NCI-H2196 (cell line): Measurements from ENCODE around the gene MYO7B.

Source experiments
- DNase-seq: peaks from one replicate; lab custom pipeline; 2025; ENCODE audit not compliant: unreplicated experiment; lab: John Stamatoyannopoulos, UW

MYO7B gene

DNA sequence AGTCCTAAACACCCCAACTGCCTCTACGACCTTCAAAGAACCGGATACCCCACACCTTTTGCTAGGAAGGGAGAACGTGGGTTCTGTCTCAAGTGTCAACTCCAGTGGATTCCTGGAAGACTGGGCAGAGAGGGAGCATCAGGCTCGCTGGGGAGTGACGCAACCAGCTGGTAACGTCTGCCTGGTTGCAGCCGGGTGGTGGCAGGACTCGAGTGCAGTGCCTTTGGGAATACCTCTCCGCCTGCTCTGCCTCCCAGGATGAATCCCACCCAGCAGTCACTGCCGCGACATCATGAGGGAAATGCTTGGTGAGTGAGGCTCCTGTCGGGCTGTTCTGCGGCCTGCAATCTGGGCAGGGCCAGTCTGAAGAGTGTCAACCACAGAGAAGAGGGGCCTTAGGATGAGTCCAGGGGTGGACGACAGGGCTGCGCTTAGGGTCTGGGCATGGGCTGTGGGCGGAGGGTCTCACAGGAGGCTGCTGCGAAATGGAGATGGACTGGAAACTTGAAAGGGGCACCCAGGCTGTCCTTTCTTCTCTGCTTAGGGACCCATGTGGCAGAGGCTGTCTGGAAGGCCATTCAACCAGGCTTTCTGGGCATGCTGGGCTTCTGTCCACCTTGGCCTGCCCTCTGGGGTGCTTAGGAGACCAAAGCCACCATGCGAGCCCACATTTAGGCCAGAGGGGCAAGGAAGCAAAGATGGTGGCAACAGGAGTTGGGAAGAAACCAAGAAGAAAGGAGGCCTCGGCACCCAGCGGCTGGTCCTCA is 123.3 kb downstream of the MYO7B start:
- no peak for DNase-seq

GRCh38 chr2:127659408-127660290 is 124.2 kb downstream of the MYO7B start:
- DNase-seq, result no peak

DNA sequence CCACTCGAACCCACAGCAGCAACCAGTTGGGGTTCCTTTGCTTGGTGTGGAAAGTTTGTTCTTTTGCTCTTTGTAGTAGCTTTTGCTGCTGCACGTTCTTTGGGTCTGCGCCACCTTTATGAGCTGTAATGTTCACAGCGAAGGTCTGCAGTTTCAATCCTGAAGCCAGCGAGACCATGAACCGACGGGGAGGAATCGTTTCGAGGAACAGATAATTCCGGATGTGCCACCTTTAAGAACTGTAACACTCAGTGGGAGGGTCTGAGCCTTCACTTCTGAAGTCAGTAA is 124.8 kb downstream of the MYO7B start:
- no peak for DNase-seq

DNA sequence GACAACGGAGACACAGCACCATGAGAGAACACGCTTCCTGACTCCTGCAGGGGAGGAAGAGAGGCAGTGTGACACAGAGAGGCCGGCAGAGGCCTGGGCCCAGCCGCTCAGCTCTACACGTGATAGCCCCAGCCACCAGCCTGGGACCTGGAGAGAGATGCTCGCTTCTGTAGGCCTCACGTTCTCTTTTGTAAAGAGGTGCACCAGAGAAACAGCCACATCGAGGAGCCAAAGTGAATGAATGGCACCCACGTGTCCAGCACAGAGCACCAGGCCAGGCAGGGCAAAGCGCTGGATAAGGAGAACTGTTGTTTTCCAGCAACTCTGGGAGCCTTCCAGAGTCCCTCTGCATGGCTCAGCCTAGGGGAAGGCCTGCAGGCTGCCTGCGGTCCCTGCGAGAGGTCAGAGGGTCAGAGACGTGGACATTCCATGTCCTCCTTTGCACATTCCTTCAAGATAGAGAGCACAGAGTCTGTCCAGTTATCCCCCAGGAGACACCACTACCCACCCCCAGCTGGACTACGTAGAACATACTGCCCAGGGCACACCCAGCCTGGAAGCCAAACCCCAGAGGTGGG is 125.7 kb downstream of the MYO7B start:
- DNase-seq, result no peak

DNA sequence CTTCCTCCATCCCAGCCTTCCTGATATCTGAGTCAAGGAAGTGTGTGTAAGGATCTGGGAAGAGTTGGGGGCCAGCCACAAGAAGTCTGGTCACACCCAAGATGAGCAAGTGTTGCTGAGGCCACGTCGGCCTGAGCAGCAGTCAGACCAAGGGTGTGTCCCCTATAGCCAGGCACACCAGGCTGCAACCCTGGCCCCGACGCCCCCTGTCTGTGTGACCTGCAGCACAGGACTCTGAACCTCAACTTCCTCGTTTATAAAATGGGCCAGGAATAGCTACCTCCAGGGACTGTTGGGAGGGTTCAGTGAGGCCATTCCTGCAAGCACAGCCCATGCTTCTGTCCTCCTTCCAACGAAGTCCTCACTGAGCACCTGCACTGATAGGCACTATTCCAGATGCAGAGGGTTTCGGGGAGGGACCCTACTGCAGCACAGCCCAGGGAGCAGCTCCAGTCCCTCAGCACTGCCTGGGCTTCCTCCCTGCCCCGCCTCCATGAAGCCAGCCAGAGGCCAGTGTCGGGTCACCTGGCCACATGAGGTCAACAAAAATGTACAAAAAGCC is 126.5 kb downstream of the MYO7B start:
- no peak for DNase-seq

DNA sequence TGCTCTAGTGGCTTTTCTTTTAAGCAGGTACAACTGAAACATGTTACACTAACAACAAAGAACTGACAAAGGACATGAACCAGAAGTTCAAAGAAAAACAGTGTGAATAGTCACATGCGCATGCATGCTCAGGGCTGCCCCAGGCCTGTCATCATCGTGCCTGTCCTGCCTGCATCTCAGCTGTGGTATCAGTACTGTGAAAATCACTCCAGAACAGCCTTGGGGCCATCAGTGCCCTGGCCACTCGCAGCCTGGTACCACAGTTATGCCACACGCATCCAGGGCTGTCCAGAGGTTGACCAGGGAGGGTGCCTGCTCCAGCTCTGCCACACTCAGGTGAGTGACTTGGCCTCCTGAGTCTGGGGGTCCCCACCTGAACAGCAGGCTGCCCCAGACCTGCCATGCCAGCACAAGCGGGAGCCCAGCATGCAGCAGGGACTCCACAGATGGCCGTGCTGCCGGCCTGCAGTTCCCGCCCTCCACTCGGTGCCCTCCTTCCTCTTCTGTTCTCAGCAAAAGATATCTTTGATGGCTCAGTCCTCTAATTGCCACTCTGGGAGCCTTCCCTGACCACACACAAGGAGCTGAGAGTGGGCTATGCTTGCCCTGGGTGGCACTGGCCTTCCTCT is 127.6 kb downstream of the MYO7B start:
- no peak for DNase-seq

DNA sequence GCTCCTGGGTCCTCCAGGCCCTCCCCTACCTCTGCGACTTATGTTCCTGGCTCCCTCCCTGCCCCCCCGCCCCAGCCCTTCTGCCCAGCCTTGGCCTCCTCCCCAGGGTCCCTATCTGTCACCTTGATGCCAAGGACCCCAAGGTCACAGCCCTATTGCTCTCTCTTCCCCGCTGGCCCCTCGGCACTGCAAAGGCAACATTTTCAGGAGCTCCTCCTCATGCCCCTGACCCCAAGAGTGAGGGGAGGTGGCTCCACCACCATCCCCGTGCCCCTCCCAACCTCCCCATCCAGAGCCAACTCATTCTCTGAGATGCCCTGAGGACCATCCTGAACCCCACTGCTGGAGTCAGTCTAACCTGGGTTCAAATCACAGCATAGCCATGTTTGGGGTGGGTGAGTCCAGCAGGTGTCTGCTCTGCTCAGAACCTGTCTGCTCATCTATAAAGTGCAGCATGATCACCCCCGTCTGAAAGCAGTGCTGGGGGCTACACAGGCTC is 128.1 kb downstream of the MYO7B start:
- no peak for DNase-seq

- no peak for DNase-seq
Measured at GRCh38 chr2:127664065-127664894, 128.8 kb downstream of the MYO7B start.

DNA sequence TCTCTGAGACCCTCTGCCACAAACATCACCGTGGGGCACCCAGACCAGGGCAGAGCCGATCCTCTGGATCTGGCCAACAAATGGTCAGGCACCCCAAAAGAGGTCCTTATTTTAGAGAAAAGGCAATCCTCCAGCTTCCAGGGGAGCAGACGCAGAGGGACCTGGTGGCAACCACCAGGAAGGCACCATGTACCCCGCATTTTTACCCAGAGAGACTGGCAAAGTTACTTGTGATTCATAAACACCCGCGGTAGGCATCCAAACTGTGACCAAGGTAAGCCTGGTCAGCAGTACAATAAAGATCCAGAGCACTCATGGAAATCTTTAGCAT is 129.4 kb downstream of the MYO7B start:
- DNase-seq, result no peak

DNA sequence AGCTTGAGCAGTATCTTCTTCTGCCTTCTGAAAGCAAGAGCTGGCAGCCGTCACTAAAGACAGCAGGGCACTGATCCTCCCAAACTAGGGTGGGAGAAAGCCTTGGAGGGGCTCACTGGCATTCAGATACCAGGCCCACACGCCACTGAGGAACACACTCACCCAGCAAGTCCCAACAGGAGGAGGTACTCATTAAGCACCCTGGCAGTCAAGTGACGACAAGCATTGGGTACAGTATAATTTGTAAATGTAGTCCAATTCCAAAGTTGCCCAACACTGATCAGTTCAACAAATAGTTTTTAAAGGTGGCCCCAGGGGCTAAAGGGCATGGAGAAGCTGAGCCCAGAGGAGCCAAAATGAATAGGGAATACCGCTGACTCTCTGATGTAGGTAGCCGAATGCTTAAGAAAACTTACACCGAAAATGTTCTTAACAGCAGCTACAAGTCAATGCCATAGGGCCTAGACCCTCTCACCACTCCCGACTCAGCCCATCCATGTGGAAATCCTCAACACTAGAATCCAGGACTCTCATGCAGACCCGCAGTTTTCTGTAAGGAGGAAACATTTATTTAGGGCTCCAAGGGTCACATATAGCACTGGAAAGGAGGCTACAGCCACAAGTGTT is 129.9 kb downstream of the MYO7B start:
- no peak for DNase-seq

DNA sequence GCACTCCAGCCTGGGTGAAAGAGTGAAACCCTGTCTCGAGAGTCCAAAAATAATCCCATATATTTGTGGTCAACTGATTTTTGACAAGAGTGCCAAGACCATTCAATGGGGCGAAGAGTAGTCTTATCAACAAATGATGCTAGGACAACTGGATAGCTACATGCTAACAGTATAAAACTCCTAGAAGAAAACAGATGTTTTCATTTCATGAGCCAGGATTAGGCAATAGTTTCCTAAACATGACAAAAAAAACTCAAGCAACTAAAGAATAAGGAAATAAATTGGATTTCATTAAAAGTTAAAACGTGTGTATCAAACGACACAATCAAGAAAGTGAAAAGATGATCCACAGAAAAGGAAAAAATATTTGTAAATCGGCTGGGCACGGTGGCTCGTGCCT is 133.6 kb downstream of the MYO7B start:
- DNase-seq, result no peak

- no peak for DNase-seq
Measured at GRCh38 chr2:127670055-127670956, 134.8 kb downstream of the MYO7B start.

DNA sequence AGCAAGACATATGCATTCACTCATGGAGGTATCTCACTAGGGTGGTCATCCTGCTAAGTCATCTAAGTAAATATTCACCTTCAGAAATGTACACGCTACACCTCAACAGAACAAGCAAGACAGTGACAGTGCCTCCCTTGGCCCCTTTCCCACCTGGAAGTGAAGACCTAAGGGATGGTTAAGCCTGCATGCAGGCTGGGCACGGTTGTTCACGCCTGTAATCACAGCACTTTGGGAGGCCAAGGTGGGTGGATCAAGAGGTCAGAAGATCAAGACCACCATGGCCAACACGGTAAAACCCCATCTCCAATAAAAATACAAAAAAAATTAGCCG is 135.4 kb downstream of the MYO7B start:
- no peak for DNase-seq

DNA sequence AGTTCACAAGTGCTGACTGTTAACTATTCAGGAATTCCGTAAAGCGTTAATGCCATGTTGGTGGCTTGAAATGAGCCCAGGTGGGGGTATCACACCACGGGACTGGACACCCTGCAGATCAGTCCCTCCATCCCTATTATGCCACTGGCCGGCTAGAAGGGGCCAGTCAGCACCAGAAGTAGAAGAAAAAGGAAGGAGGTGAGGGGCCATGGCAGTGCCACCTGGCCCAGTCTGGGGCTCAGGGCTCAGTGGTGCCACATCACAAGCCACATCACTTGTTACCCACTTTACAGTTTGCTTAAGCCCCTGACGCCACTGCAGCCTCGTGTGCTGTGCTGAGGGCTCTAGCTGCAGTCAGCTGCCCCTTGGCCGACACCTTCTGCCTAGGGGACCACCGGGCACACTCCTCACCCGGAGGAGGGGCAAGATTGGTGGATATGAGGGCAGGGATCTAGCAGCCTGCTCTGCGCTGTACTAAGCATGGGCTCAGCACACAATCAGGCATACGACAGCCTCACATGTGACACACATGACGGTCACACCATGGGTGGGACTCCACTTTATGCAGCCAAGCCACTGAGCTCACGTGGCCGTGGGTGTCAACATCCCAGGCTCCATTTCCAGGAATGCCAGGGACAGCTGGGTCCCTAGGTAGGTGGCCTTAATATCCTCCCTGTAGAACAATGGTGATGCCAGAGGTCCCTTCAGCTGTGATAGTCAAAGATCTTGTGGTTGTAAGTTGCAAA is 136.2 kb downstream of the MYO7B start:
- DNase-seq, result no peak

GRCh38 chr2:127672341-127673224 is 137.1 kb downstream of the MYO7B start:
- no peak for DNase-seq

DNA sequence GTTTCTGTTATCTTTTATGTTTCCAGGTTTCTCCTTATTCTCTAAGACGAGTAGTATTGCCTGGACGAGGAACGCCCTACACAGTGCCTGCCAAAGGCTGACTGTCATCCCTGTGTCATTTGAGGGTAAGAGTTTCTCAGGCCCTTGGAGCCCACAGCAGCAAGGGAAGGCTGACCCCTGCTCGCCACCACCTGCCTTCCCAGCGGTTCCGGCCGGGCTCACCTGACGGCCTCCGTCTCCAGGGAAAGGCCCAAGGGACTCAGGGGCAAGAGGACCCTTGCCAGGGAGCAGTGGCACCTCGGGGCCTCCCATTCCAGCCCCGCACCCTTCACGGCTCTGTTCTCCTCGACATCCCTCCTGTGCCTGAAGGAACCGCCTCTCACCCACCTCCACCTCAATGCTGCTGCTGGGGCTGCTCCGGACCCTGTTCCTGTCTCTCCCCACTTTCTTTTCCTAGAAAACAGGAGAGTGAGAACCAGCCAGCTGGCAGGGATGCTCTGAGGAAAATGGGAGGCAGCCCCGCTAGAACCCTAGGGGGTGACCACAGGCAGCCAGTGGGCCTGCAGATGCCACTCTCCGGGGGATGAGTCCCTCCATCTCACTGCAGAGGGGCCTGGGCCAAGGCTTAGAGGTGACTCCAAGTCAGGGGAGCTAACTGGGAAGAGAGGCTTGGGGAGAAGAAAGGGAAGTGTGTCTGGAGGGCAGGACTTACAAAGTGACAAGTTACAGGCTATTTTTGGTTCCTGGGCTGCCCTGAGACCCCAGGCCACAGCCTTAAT is 138.0 kb downstream of the MYO7B start:
- no peak for DNase-seq
